ENCODE results near the gene SGPL1. TPM values are rescaled to one million over a fixed set of nuclear protein-coding genes. Genes with fewer than 3 reads are reported as not detected.

Gene SGPL1
- polyA plus RNA-seq, 1 donor (not counting 4 experiments of a cell fraction or from before 2014, with no cell fraction given), result 31.4 TPM

- Histone ChIP-seq H3K27me3 (ENCODE audit: control insufficient read depth, extremely low read depth, insufficient read depth, low read length) (peaks cover 10% of the 10 kb centered on the region), H4K20me1 (ENCODE audit: control insufficient read depth, extremely low read depth, insufficient read depth, low read length) (no peaks in the 10 kb centered on the region), H3K4me1 (ENCODE audit: control insufficient read depth, extremely low read depth, insufficient read depth, low read length) (peaks cover 12% of the 10 kb centered on the region), H3K4me2 (ENCODE audit: control insufficient read depth, extremely low read depth, insufficient read depth, low read depth, low read length) (no peak overlapping the region), H3K27ac (ENCODE audit: control insufficient read depth, insufficient read depth, low read length) (no peak overlapping the region), H3K9me3 (ENCODE audit: control insufficient read depth, low read depth, low read length) (no peaks in the 10 kb centered on the region), H3K9me1 (ENCODE audit: control insufficient read depth, extremely low read depth, insufficient read depth, low read length) (no peaks in the 10 kb centered on the region), H2AFZ (ENCODE audit: control insufficient read depth, low read length) (no peak overlapping the region), H3K9ac (ENCODE audit: control insufficient read depth, extremely low read depth, insufficient read depth, low read length) (no peak overlapping the region), H3K4me3 (ENCODE audit: control insufficient read depth in 2 of 3, extremely low read depth in 1 of 3, insufficient read depth in 2 of 3, low read depth in 1 of 3, low read length in 3 of 3) (no peak overlapping the region), H3K79me2 (ENCODE audit: control insufficient read depth, insufficient read depth, low read length) (no peaks in the 10 kb centered on the region), H3K36me3 (ENCODE audit: control insufficient read depth in 2 of 2, extremely low read depth in 1 of 2, insufficient read depth in 2 of 2, low read length in 2 of 2) (no peaks in the 10 kb centered on the region)
- FAIRE-seq (no peak), DNase-seq (ENCODE audit: low read depth, low spot score) (no peak)
- dilution Hi-C loops (cut with MboI; ENCODE audit: extremely low pct_ligation_motif_present, low sequenced_read_pairs), result no loop called here
- no peak for TF ChIP-seq EZH2 (IDR thresholded peaks at IDR 0.05; ENCODE audit: low read length)
- no peak for TF ChIP-seq CTCF (optimal IDR thresholded peaks at IDR 0.05 in 1 of 3, IDR thresholded peaks at IDR 0.05 in 1 of 3, conservative IDR thresholded peaks at IDR 0.05 in 1 of 3; ENCODE audit: extremely low read depth in 1 of 3, insufficient read depth in 2 of 3, low read length in 3 of 3)
Observed at GRCh38 chr10:70801854-70802253, 13.9 kb upstream of the SGPL1 start.

- H3K9me3 ChIP-seq (ENCODE audit: control insufficient read depth, low read depth, low read length), result no peaks in the 10 kb centered on the region
- no peak overlapping the region for H2AFZ ChIP-seq (ENCODE audit: control insufficient read depth, low read length)
- no peaks in the 10 kb centered on the region for H3K36me3 ChIP-seq (ENCODE audit: control insufficient read depth in 2 of 2, extremely low read depth in 1 of 2, insufficient read depth in 2 of 2, low read length in 2 of 2)
- no peak overlapping the region for H3K4me3 ChIP-seq (ENCODE audit: control insufficient read depth in 2 of 3, extremely low read depth in 1 of 3, insufficient read depth in 2 of 3, low read depth in 1 of 3, low read length in 3 of 3)
- no peaks in the 10 kb centered on the region for H3K9me1 ChIP-seq (ENCODE audit: control insufficient read depth, extremely low read depth, insufficient read depth, low read length)
- no peak overlapping the region for H3K4me2 ChIP-seq (ENCODE audit: control insufficient read depth, extremely low read depth, insufficient read depth, low read depth, low read length)
- H3K79me2 ChIP-seq (ENCODE audit: control insufficient read depth, insufficient read depth, low read length), result no peaks in the 10 kb centered on the region
- H3K27ac ChIP-seq (ENCODE audit: control insufficient read depth, insufficient read depth, low read length), result peak overlapping the region; percentile 19
- H4K20me1 ChIP-seq (ENCODE audit: control insufficient read depth, extremely low read depth, insufficient read depth, low read length), result no peaks in the 10 kb centered on the region
- dilution Hi-C loops (cut with MboI; ENCODE audit: extremely low pct_ligation_motif_present, low sequenced_read_pairs), result no loop called here
- DNase-seq (ENCODE audit: low read depth, low spot score) (no peak), FAIRE-seq (no peak)
- H3K4me1 ChIP-seq (ENCODE audit: control insufficient read depth, extremely low read depth, insufficient read depth, low read length), result peaks cover 12% of the 10 kb centered on the region
- TF ChIP-seq EZH2 (IDR thresholded peaks at IDR 0.05; ENCODE audit: low read length), result no peak
- TF ChIP-seq CTCF (optimal IDR thresholded peaks at IDR 0.05 in 1 of 3, IDR thresholded peaks at IDR 0.05 in 1 of 3, conservative IDR thresholded peaks at IDR 0.05 in 1 of 3; ENCODE audit: extremely low read depth in 1 of 3, insufficient read depth in 2 of 3, low read length in 3 of 3), result no peak
- no peak overlapping the region for H3K9ac ChIP-seq (ENCODE audit: control insufficient read depth, extremely low read depth, insufficient read depth, low read length)
- no peaks in the 10 kb centered on the region for H3K27me3 ChIP-seq (ENCODE audit: control insufficient read depth, extremely low read depth, insufficient read depth, low read length)
Observed at GRCh38 chr10:70803775-70804420, 11.8 kb upstream of the SGPL1 start.
